ENCODE measurements around the gene RNF224.

DNA sequence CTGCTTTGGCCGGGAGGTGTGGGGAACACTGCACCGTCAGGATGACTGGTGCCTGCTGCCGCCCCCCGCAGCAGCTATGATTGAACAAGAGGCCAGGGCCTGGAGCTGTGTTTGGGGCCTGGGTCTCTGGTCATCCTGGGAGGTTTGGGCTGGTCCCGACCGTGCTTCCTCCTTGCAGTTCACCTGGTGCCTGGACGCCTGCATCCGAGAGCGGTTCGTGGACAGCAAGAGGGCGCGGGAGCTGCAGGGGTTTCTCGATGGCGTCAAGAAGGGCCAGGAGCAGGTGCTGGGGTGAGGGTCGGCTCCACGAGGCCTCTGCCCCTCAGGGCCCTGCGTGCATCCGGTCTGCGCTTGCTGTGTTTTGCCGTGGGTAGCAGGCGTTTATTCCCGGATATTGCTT lies 36.8 kb downstream of the RNF224 start:
- no peak for TF ChIP-seq EZH2 (IDR thresholded peaks at IDR 0.05; ENCODE audit: low read length, unreplicated experiment)
- TF ChIP-seq, protein P1, sequence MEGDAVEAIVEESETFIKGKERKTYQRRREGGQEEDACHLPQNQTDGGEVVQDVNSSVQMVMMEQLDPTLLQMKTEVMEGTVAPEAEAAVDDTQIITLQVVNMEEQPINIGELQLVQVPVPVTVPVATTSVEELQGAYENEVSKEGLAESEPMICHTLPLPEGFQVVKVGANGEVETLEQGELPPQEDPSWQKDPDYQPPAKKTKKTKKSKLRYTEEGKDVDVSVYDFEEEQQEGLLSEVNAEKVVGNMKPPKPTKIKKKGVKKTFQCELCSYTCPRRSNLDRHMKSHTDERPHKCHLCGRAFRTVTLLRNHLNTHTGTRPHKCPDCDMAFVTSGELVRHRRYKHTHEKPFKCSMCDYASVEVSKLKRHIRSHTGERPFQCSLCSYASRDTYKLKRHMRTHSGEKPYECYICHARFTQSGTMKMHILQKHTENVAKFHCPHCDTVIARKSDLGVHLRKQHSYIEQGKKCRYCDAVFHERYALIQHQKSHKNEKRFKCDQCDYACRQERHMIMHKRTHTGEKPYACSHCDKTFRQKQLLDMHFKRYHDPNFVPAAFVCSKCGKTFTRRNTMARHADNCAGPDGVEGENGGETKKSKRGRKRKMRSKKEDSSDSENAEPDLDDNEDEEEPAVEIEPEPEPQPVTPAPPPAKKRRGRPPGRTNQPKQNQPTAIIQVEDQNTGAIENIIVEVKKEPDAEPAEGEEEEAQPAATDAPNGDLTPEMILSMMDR (conservative IDR thresholded peaks at IDR 0.05; ENCODE audit: low read depth, low read length) = no peak
- TF ChIP-seq EZH2phosphoT487 (IDR thresholded peaks at IDR 0.05; ENCODE audit: borderline replicate concordance, low read length) = no peak

Measured in PC-3 (cell line).